ENCODE measurements around the gene RAB1B. TPM values are rescaled to one million over a fixed set of nuclear protein-coding genes. Genes with fewer than 3 reads are reported as not detected.

Gene RAB1B
- total RNA-seq, 4 donors from 2014 or later: 79.0 to 124 (median 115) TPM

GRCh38 chr11:66291706-66292542, 23.5 kb downstream of the RAB1B start, which contains the start of gene TMEM151A:
Gene TMEM151A, plus strand, starts transcription at chr11:66291894. Its CDS starts 120 bp downstream, at chr11:66292014.
- Histone ChIP-seq H3K4me3 (peak within 1 kb of the TSS; percentile 51), H3K27me3 (peaks cover 55% of the 10 kb centered on the region), H3K36me3 (no peaks in the 10 kb centered on the region), H3K9me3 (no peaks in the 10 kb centered on the region), H3K4me1 (peaks cover 34% of the 10 kb centered on the region), H3K27ac (no peak within 1 kb of the TSS)
- peak in 1 of 2 donors; percentile 60 for DNase-seq (ENCODE audit: low spot score in 2 of 2)
- 5% methylated on average over 4 of the region's 95 CpGs for WGBS
- TF ChIP-seq EP300 (IDR thresholded peaks at IDR 0.05) (no peak), POLR2A (IDR thresholded peaks at IDR 0.05) (no peak), POLR2AphosphoS5 (IDR thresholded peaks at IDR 0.05) (no peak), CTCF (IDR thresholded peaks at IDR 0.05) (no peak)

- peak in 1 of 2 donors; percentile 61 for DNase-seq (ENCODE audit: low spot score in 2 of 2)
- TF ChIP-seq POLR2A (IDR thresholded peaks at IDR 0.05): no peak
- no peak for TF ChIP-seq POLR2AphosphoS5 (IDR thresholded peaks at IDR 0.05)
- TF ChIP-seq EP300 (IDR thresholded peaks at IDR 0.05): no peak
- TF ChIP-seq CTCF (IDR thresholded peaks at IDR 0.05): no peak
- Histone ChIP-seq H3K36me3 (no peaks in the 10 kb centered on the region), H3K4me1 (peaks cover 27% of the 10 kb centered on the region), H3K4me3 (peak overlapping the region; percentile 51), H3K27ac (no peak overlapping the region), H3K9me3 (no peaks in the 10 kb centered on the region), H3K27me3 (peaks cover 55% of the 10 kb centered on the region)
- WGBS: 52% methylated on average over 16 of the region's 17 CpGs
Measured at GRCh38 chr11:66292543-66293332, 24.3 kb downstream of the RAB1B start.

- Histone ChIP-seq H3K4me3 (no peak overlapping the region), H3K27me3 (peaks cover 55% of the 10 kb centered on the region)
Measured at GRCh38 chr11:66293352-66293751, 24.9 kb downstream of the RAB1B start.

GRCh38 chr11:66293777-66294625, 25.6 kb downstream of the RAB1B start:
- Histone ChIP-seq H3K9me3 (no peaks in the 10 kb centered on the region), H3K4me3 (no peak overlapping the region), H3K36me3 (no peaks in the 10 kb centered on the region), H3K4me1 (peaks cover 19% of the 10 kb centered on the region), H3K27me3 (peaks cover 55% of the 10 kb centered on the region), H3K27ac (no peak overlapping the region)
- WGBS: 84% methylated on average over 9 of the region's 30 CpGs
- TF ChIP-seq POLR2AphosphoS5 (IDR thresholded peaks at IDR 0.05): no peak
- no peak for TF ChIP-seq CTCF (IDR thresholded peaks at IDR 0.05)
- no peak for TF ChIP-seq EP300 (IDR thresholded peaks at IDR 0.05)
- no peak for TF ChIP-seq POLR2A (IDR thresholded peaks at IDR 0.05)
- no peak for DNase-seq (ENCODE audit: low spot score in 2 of 2)

More at GRCh38 chr11:66293352-66293751, 24.9 kb downstream of the RAB1B start:
- Histone ChIP-seq H3K4me1 (peaks cover 21% of the 10 kb centered on the region), H3K9me3 (no peaks in the 10 kb centered on the region), H3K27ac (no peak overlapping the region), H3K36me3 (no peaks in the 10 kb centered on the region)
- no peak for TF ChIP-seq POLR2AphosphoS5 (IDR thresholded peaks at IDR 0.05)
- TF ChIP-seq EP300 (IDR thresholded peaks at IDR 0.05): no peak
- TF ChIP-seq POLR2A (IDR thresholded peaks at IDR 0.05): no peak
- no peak for TF ChIP-seq CTCF (IDR thresholded peaks at IDR 0.05)
- no peak for DNase-seq (ENCODE audit: low spot score in 2 of 2)
- WGBS: 70% methylated on average over 4 of the region's 4 CpGs
